ENCODE measurements around the gene ANKH. TPM values are rescaled to one million over a fixed set of nuclear protein-coding genes. Genes with fewer than 3 reads are reported as not detected.

The ANKH gene
- total and polyA plus RNA-seq, 8 donors: 6.6 to 57.5 (median 10.6) TPM

- H3K27me3 ChIP-seq: no peaks in the 10 kb centered on the region
- no peaks in the 10 kb centered on the region for H3K9me3 ChIP-seq
- peaks cover 0 to 7% of the 10 kb centered on the region in 2 donors for H3K4me1 ChIP-seq
- TF ChIP-seq, protein P1, sequence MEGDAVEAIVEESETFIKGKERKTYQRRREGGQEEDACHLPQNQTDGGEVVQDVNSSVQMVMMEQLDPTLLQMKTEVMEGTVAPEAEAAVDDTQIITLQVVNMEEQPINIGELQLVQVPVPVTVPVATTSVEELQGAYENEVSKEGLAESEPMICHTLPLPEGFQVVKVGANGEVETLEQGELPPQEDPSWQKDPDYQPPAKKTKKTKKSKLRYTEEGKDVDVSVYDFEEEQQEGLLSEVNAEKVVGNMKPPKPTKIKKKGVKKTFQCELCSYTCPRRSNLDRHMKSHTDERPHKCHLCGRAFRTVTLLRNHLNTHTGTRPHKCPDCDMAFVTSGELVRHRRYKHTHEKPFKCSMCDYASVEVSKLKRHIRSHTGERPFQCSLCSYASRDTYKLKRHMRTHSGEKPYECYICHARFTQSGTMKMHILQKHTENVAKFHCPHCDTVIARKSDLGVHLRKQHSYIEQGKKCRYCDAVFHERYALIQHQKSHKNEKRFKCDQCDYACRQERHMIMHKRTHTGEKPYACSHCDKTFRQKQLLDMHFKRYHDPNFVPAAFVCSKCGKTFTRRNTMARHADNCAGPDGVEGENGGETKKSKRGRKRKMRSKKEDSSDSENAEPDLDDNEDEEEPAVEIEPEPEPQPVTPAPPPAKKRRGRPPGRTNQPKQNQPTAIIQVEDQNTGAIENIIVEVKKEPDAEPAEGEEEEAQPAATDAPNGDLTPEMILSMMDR (IDR thresholded peaks at IDR 0.05): no peak
- intact Hi-C loops (cut with DNase I): no loop called here
- H3K4me3 ChIP-seq: no peak overlapping the region
- ATAC-seq (no peak), DNase-seq (no peak)
- no peak overlapping the region for H3K27ac ChIP-seq
- H3K36me3 ChIP-seq: peaks cover 0 to 74% of the 10 kb centered on the region in 2 donors
Observed at GRCh38 chr5:14699159-14699558, 172.4 kb downstream of the ANKH start.

DNA sequence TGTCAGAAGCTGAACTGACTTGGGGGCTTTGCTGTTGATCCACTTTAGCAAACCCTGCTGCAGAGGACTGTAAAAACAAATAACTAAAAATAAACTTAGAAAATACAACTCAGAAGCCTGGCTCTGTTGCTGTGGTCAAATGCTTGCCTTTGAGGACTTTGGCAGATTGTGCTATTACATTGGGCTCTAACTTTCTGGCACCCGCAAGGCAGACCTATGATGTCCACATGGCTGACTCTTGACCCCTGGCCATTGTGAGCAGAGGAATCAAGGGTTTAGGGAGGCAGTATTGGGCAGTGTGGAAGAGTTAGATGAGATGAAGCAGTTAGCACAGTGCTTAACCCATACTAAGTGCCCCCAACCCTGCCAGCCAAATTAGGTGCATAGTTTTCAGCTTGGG, 173.1 kb downstream of the ANKH start:
- intact Hi-C loops (cut with DNase I): no loop called here
- Histone ChIP-seq H3K36me3 (peaks cover 0 to 74% of the 10 kb centered on the region in 2 donors), H3K27me3 (no peaks in the 10 kb centered on the region), H3K4me3 (no peak overlapping the region), H3K4me1 (peaks cover 0 to 7% of the 10 kb centered on the region in 2 donors), H3K9me3 (no peaks in the 10 kb centered on the region), H3K27ac (no peak overlapping the region)
- TF ChIP-seq, protein P1 (IDR thresholded peaks at IDR 0.05): no peak
- DNase-seq: no peak
- ATAC-seq: no peak

GRCh38 chr5:14696851-14697250, 174.7 kb downstream of the ANKH start:
- peaks cover 0 to 84% of the 10 kb centered on the region in 2 donors for H3K36me3 ChIP-seq
- no peaks in the 10 kb centered on the region for H3K9me3 ChIP-seq
- no peak for DNase-seq
- intact Hi-C loops (cut with DNase I): no loop called here
- no peaks in the 10 kb centered on the region for H3K27me3 ChIP-seq
- peaks cover 0 to 7% of the 10 kb centered on the region in 2 donors for H3K4me1 ChIP-seq
- TF ChIP-seq, protein P1 (IDR thresholded peaks at IDR 0.05): no peak
- H3K4me3 ChIP-seq: no peak overlapping the region
- ATAC-seq: no peak
- no peak overlapping the region for H3K27ac ChIP-seq

DNA sequence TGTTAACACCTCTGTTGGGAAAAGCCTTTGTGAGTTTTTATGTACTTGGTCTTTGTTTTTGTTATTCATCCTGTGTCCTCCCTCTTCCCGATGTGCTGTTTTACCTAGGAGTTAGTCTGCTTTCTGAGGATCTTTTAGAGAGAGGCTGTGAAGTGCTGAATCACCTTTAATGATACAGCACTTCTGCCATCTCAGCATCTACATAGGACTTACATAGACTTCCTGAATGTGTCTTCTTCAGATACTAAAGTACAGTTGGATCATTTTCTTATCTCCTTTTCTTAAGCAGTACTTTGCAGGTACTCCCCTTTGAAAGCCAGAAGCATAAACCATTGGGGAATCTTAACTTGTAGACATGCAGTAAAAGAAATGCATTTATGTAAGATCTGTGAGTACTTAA, 175.5 kb downstream of the ANKH start:
- peaks cover 0 to 5% of the 10 kb centered on the region in 2 donors for H3K4me1 ChIP-seq
- no peaks in the 10 kb centered on the region for H3K27me3 ChIP-seq
- H3K36me3 ChIP-seq: peaks cover 0 to 92% of the 10 kb centered on the region in 2 donors
- intact Hi-C loops (cut with DNase I): no loop called here
- TF ChIP-seq, protein P1 (IDR thresholded peaks at IDR 0.05): no peak
- no peak overlapping the region for H3K27ac ChIP-seq
- no peaks in the 10 kb centered on the region for H3K9me3 ChIP-seq
- DNase-seq (no peak), ATAC-seq (no peak)
- H3K4me3 ChIP-seq: no peak overlapping the region

DNA sequence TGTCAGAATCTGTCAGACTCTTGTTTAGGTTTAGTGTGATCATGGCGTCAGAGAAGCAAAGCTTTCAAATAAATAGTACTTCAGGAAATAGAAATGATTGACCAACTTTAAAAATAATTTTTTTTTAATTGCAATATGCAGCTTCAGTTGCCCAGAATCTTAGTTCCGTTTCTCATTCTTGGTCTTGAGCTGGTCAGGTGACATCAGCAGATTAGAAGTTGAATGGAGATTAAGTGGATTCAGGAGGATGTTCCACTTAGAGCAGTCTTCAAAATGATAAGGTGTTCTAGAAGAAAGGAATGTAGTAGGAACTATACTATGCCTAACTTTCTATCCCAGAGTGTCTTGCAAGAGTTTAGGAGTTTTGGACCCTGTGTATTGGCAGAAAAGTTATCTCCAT, 176.4 kb downstream of the ANKH start:
- ATAC-seq (no peak), DNase-seq (no peak)
- TF ChIP-seq, protein P1 (IDR thresholded peaks at IDR 0.05): no peak
- Histone ChIP-seq H3K9me3 (peaks cover 0 to 4% of the 10 kb centered on the region in 2 donors), H3K4me1 (no peaks in the 10 kb centered on the region), H3K27ac (no peak overlapping the region), H3K36me3 (peaks cover 0 to 93% of the 10 kb centered on the region in 2 donors), H3K27me3 (no peaks in the 10 kb centered on the region), H3K4me3 (no peak overlapping the region)
- intact Hi-C loops (cut with DNase I): no loop called here

Data from left lung (tissue), 10 donors.